ACC112 (cell line): Measurements from ENCODE around the gene PTPRB.

Experiments used
- H2AFZ ChIP-seq: fragments of 200-600 bp; sonication (generic); one replicate; pipeline ENCODE4 v1.6.0; 2017; ENCODE audit warnings: antibody characterized with exemption, low read length; ENCODE audit not compliant: unreplicated experiment
- H3K27ac ChIP-seq: fragments of 200-600 bp; sonication (generic); 2 replicates; pipeline ENCODE4 v1.5.1; 2014; ENCODE audit warnings: low read depth, mild to moderate bottlenecking, antibody characterized with exemption, low read length, moderate library complexity
- H3K27me3 ChIP-seq: fragments of 200-600 bp; sonication (generic); 2 replicates; pipeline ENCODE4 v1.6.1; 2014; ENCODE audit warnings: mild to moderate bottlenecking, antibody characterized with exemption, low read length, moderate library complexity, mixed read lengths; ENCODE audit not compliant: insufficient read depth
- H3K36me3 ChIP-seq: fragments of 200-600 bp; sonication (generic); 2 replicates; pipeline ENCODE4 v1.6.1; 2016; ENCODE audit warnings: mild to moderate bottlenecking, antibody characterized with exemption, low read length, moderate library complexity, mixed read lengths; ENCODE audit not compliant: insufficient read depth
- H3K4me1 ChIP-seq: fragments of 200-600 bp; sonication (generic); one replicate; pipeline ENCODE4 v1.6.1; 2016; ENCODE audit warnings: low read length, mixed read lengths; ENCODE audit not compliant: insufficient read depth, unreplicated experiment, control insufficient read depth
- H3K4me3 ChIP-seq: fragments of 200-600 bp; sonication (generic); 2 replicates; pipeline ENCODE4 v1.5.1; 2014; ENCODE audit warnings: mild to moderate bottlenecking, low read depth, low read length
- H3K79me2 ChIP-seq: fragments of 200-600 bp; sonication (generic); one replicate; pipeline ENCODE4 v1.6.0; 2016; ENCODE audit warnings: low read length; ENCODE audit not compliant: control insufficient read depth, unreplicated experiment, insufficient read depth

PTPRB gene

DNA sequence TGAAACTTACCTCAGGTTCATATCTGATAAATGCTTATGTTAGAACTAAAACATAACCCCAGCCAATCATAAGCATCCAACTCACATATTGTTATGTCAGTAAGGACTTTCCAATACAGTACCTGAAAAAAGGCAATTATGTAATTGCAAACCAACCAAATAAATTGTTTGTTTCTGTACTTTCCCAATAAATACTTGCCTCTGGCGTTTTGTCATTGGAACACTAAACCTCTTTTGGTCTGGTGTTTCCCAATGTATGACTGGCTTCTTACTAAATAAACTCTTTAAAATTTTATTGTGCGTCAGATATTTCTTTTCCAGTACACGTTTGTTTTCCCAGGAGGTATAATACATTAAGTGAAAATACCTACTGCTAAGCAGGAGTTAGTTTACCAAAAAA is 6.7 kb upstream of the PTPRB start:
- H3K4me3 ChIP-seq: no peak overlapping the region
- H3K27ac ChIP-seq: no peak overlapping the region
- no peaks in the 10 kb centered on the region for H3K27me3 ChIP-seq
- H3K4me1 ChIP-seq: peaks cover 51% of the 10 kb centered on the region
- no peaks in the 10 kb centered on the region for H3K36me3 ChIP-seq
- H2AFZ ChIP-seq: no peak overlapping the region
- no peaks in the 10 kb centered on the region for H3K79me2 ChIP-seq

DNA sequence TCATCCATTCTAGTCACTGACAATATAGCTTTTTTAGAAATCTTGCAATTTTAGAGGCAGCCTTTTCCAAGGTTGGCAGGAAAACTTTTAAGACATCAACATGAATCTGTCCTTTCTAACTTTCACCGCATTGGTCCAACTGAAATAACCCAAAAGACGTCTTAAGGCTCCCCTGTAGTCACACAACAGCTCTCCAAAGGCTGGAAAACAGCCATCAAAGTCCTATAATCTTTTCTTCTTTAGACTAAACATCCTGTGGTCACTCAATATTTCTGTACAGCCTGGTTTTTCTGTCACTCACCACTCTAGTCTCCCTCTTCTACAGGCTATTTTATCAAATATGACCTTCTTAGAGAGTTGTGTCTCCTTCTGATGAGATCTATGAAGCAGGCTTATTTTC is 4.5 kb upstream of the PTPRB start:
- H3K36me3 ChIP-seq: no peaks in the 10 kb centered on the region
- no peak overlapping the region for H3K4me3 ChIP-seq
- no peak overlapping the region for H3K27ac ChIP-seq
- peaks cover 39% of the 10 kb centered on the region for H3K4me1 ChIP-seq
- H3K79me2 ChIP-seq: no peaks in the 10 kb centered on the region
- no peak overlapping the region for H2AFZ ChIP-seq
- no peaks in the 10 kb centered on the region for H3K27me3 ChIP-seq

- H3K4me3 ChIP-seq: no peak overlapping the region
- H3K27me3 ChIP-seq: no peaks in the 10 kb centered on the region
- no peaks in the 10 kb centered on the region for H3K79me2 ChIP-seq
- no peak overlapping the region for H2AFZ ChIP-seq
- no peak overlapping the region for H3K27ac ChIP-seq
- H3K4me1 ChIP-seq: peaks cover 31% of the 10 kb centered on the region
- no peaks in the 10 kb centered on the region for H3K36me3 ChIP-seq
Observed at GRCh38 chr12:70640901-70641300, 3.7 kb upstream of the PTPRB start.

GRCh38 chr12:70639535-70639934 is 2.3 kb upstream of the PTPRB start:
- no peaks in the 10 kb centered on the region for H3K79me2 ChIP-seq
- H2AFZ ChIP-seq: no peak overlapping the region
- H3K27ac ChIP-seq: no peak overlapping the region
- H3K4me3 ChIP-seq: no peak overlapping the region
- H3K4me1 ChIP-seq: peaks cover 18% of the 10 kb centered on the region
- H3K36me3 ChIP-seq: no peaks in the 10 kb centered on the region
- no peaks in the 10 kb centered on the region for H3K27me3 ChIP-seq

DNA sequence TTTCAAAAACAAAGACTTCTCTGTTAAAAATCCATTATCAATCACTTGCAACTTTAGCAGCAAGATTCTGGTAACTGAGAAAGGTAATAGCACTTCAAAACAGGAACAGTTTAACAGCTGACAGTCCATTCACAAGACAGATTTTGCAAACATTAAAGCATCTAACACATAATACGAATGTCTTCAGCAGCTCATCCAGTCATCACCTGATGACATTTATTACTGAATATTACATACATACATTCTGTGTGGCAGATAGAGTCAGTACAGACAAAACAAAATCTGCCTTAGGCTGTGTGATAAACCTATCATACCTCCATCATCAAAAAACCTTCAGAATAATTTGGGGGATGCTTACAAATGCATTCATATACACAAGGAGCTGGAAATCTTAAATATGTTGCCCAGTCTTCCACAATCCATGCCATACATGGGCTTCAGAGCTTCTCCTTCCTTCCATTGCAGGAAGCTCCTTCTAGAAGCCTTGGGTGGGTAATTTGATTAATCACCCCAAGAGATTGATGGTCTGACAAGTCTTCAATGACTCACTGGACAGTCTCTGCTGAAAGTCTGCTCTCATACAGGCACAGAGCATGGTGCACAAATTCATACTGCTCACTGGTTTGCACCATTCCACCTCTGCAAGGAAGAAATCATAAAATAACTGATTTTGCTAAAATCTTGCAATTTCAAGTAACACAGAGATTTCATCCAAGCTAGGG is 1.6 kb upstream of the PTPRB start:
- Histone ChIP-seq H2AFZ (no peak overlapping the region), H3K4me3 (no peak overlapping the region), H3K4me1 (peaks cover 16% of the 10 kb centered on the region), H3K36me3 (no peaks in the 10 kb centered on the region), H3K27me3 (no peaks in the 10 kb centered on the region), H3K27ac (no peak overlapping the region), H3K79me2 (no peaks in the 10 kb centered on the region)

- H3K27me3 ChIP-seq: no peaks in the 10 kb centered on the region
- no peaks in the 10 kb centered on the region for H3K79me2 ChIP-seq
- peaks cover 16% of the 10 kb centered on the region for H3K4me1 ChIP-seq
- H3K27ac ChIP-seq: no peak overlapping the region
- no peak overlapping the region for H3K4me3 ChIP-seq
- H2AFZ ChIP-seq: no peak overlapping the region
- no peaks in the 10 kb centered on the region for H3K36me3 ChIP-seq
Observed at GRCh38 chr12:70635755-70636154, 1.5 kb downstream of the PTPRB start.

DNA sequence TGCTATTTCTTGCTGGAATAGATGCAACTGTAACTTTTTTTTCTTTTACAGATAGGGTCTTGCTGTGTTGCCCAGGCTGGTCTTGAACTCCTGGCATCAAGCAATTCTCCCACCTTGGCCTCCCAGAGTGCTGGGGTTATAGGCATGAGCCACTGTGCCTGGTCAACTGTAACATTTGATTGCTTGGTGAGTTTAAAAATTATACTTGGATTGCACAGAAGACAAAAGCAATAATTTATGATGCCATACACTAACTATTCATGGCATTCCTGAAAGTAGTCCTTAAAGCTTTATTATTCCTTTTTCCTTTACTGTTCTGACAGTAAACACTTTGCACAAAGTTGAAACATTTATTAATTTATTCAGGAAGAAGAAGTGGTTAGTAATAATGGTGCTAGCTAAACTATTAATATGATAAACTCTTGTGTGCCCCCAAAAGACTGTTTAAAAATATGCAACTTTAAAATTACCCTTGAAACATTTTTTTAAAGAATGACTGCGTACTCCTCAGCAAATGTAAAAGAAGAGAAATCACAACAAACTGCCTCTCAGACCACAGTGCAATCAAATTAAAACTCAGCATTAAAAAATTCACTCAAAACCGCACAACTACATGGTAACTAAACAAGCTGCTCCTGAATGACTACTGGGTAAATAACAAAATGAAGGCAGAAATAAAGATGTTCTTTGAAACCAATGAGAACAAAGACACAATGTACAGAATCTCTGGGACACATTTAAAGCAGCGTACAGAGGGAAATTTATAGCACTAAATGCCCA is 8.3 kb downstream of the PTPRB start:
- no peaks in the 10 kb centered on the region for H3K79me2 ChIP-seq
- H3K27ac ChIP-seq: no peak overlapping the region
- no peak overlapping the region for H2AFZ ChIP-seq
- H3K4me3 ChIP-seq: no peak overlapping the region
- H3K36me3 ChIP-seq: no peaks in the 10 kb centered on the region
- no peaks in the 10 kb centered on the region for H3K4me1 ChIP-seq
- no peaks in the 10 kb centered on the region for H3K27me3 ChIP-seq

DNA sequence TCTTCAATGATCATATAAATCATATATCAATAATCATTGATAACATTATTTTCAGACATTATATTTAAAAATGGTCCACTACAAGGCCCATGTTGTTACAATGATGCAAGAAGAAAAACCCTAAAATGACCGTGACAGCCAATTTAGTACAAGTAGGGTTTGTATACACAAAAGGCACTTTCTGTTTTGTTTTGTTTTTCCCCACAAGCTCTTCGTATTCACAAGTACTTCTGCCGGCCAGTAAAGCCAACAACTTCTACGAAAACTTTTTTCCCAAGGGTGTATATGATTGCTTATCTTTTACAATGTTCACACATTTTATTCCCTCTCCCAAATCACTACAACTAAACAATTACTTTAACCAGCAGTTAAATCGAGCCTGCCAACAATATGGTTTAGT is 9.6 kb downstream of the PTPRB start:
- H3K4me3 ChIP-seq: 0 out of 2 replicates have a peak overlapping the region, but pooled peaks have one; percentile 18
- H3K79me2 ChIP-seq: no peaks in the 10 kb centered on the region

GRCh38 chr12:70626180-70626579 is 11.0 kb downstream of the PTPRB start:
- H3K27ac ChIP-seq: no peak overlapping the region

More for the DNA sequence above, 9.6 kb downstream of the PTPRB start:
- Histone ChIP-seq H3K36me3 (no peaks in the 10 kb centered on the region), H3K27ac (no peak overlapping the region), H2AFZ (peak overlapping the region; percentile 35), H3K4me1 (no peaks in the 10 kb centered on the region), H3K27me3 (no peaks in the 10 kb centered on the region)

GRCh38 chr12:70619471-70620152 is 17.6 kb downstream of the PTPRB start:
- H3K79me2 ChIP-seq: no peaks in the 10 kb centered on the region
- no peaks in the 10 kb centered on the region for H3K36me3 ChIP-seq
- H3K4me3 ChIP-seq: no peak overlapping the region
- H3K27ac ChIP-seq: no peak overlapping the region
- H3K27me3 ChIP-seq: no peaks in the 10 kb centered on the region
- no peak overlapping the region for H2AFZ ChIP-seq
- H3K4me1 ChIP-seq: no peaks in the 10 kb centered on the region

More at GRCh38 chr12:70626180-70626579, 11.0 kb downstream of the PTPRB start:
- no peaks in the 10 kb centered on the region for H3K4me1 ChIP-seq
- H3K27me3 ChIP-seq: no peaks in the 10 kb centered on the region
- H3K36me3 ChIP-seq: no peaks in the 10 kb centered on the region
- H2AFZ ChIP-seq: no peak overlapping the region
- H3K79me2 ChIP-seq: no peaks in the 10 kb centered on the region
- no peak overlapping the region for H3K4me3 ChIP-seq
